Ascending aorta (tissue), 2 donors: ENCODE results near the gene APP. TPM values are rescaled to one million over a fixed set of nuclear protein-coding genes. Genes with fewer than 3 reads are reported as not detected.
A peak's percentile ranks its signal among the peaks of the same experiment; 100 is the strongest.

Experiments used
- DNase-seq, 2 donors: peaks; one replicate each; pipeline ENCODE4 v3.0.0-alpha.2; 2019; ENCODE audit warnings: low spot score in 2 of 2
- H3K27ac ChIP-seq, 2 donors: fragments of 200-600 bp; sonication (generic); one replicate each; pipeline ENCODE4 v1.5.1; 2016 to 2017; ENCODE audit warnings: mild to moderate bottlenecking in 1 of 2
- H3K27me3 ChIP-seq: fragments of 200-600 bp; sonication (generic); one replicate; pipeline ENCODE4 v1.5.1; 2017
- H3K36me3 ChIP-seq, 2 donors: fragments of 200-600 bp; sonication (generic); one replicate each; pipeline ENCODE4 v1.5.1; 2016
- H3K4me1 ChIP-seq, 2 donors: fragments of 200-600 bp; sonication (generic); one replicate each; pipeline ENCODE4 v1.5.1; 2016 to 2017; ENCODE audit warnings: mild to moderate bottlenecking in 1 of 2
- H3K4me3 ChIP-seq, 2 donors: fragments of 200-600 bp; sonication (generic); one replicate each; pipeline ENCODE4 v1.5.1; 2016 to 2017; ENCODE audit warnings: mild to moderate bottlenecking in 1 of 2
- H3K9me3 ChIP-seq, 2 donors: fragments of 200-600 bp; sonication (generic); one replicate each; pipeline ENCODE4 v1.5.1; 2016
- CTCF ChIP-seq, 3 experiments: fragments of 200-600 bp in 2 of 3; fragments of 450-650 bp in 1 of 3; sonication (generic) in 2 of 3; IDR thresholded peaks; one replicate each; pipeline ENCODE4 v1.5.1; 2016 to 2019; ENCODE audit warnings: antibody characterized with exemption in 3 of 3, mild to moderate bottlenecking in 1 of 3, moderate library complexity in 1 of 3
- intact Hi-C: fragments of 100-400 bp; cut with DNase I; formaldehyde crosslinking; loops from one replicate; pipeline ENCODE4 v1.15.1; 2023
- total RNA-seq: library from RNA; depleted of rRNA; stranded (reverse); fragments of >200 nt; gene quantifications from one replicate; pipeline ENCODE4 v1.1.0, GENCODE V29; 2016

Gene APP
- total RNA-seq, 1 donor from 2014 or later, result 350 TPM

- Histone ChIP-seq H3K36me3 (peaks cover 3% of the 10 kb centered on the region in 2 donors), H3K4me1 (peaks cover 0 to 13% of the 10 kb centered on the region in 2 donors), H3K27me3 (no peaks in the 10 kb centered on the region), H3K9me3 (no peaks in the 10 kb centered on the region), H3K27ac (no peak overlapping the region), H3K4me3 (no peak overlapping the region)
- no peak for DNase-seq
- intact Hi-C loops, result no loop called here
- no peak for TF ChIP-seq CTCF (IDR thresholded peaks at IDR 0.05)
These were observed 228.4 kb downstream of the APP start for GRCh38 chr21:25942135-25942534.

GRCh38 chr21:25939396-25939761 is 231.2 kb downstream of the APP start:
- intact Hi-C loops, result loop anchor here (10.0 kb wide), 1 partner anchor 845 kb away; no protein-coding TSS in a partner anchor
- TF ChIP-seq CTCF (IDR thresholded peaks at IDR 0.05), result no peak
- H3K9me3 ChIP-seq, result no peaks in the 10 kb centered on the region
- no peak overlapping the region for H3K4me3 ChIP-seq
- H3K27me3 ChIP-seq, result no peaks in the 10 kb centered on the region
- H3K27ac ChIP-seq, result no peak overlapping the region
- no peak for DNase-seq
- peaks cover 4 to 25% of the 10 kb centered on the region in 2 donors for H3K4me1 ChIP-seq
- no peaks in the 10 kb centered on the region for H3K36me3 ChIP-seq

GRCh38 chr21:25938658-25939395 is 231.7 kb downstream of the APP start:
- no peak for TF ChIP-seq CTCF (IDR thresholded peaks at IDR 0.05)
- no peak for DNase-seq
- intact Hi-C loops, result loop anchor here (10.0 kb wide), 1 partner anchor 846 kb away; no protein-coding TSS in a partner anchor
- no peaks in the 10 kb centered on the region for H3K36me3 ChIP-seq
- no peak overlapping the region for H3K4me3 ChIP-seq
- H3K27ac ChIP-seq, result no peak overlapping the region
- no peaks in the 10 kb centered on the region for H3K9me3 ChIP-seq
- H3K4me1 ChIP-seq, result peaks cover 4 to 28% of the 10 kb centered on the region in 2 donors
- H3K27me3 ChIP-seq, result no peaks in the 10 kb centered on the region

- no peak for DNase-seq
- intact Hi-C loops, result loop anchor here (2.0 to 10.0 kb wide), 2 partner anchors 24 to 848 kb away; no protein-coding TSS in a partner anchor
- TF ChIP-seq CTCF (IDR thresholded peaks at IDR 0.05), result no peak
- Histone ChIP-seq H3K27me3 (no peaks in the 10 kb centered on the region), H3K4me1 (peaks cover 4 to 28% of the 10 kb centered on the region in 2 donors), H3K36me3 (no peaks in the 10 kb centered on the region), H3K27ac (peak overlapping the region; percentile 34 to 39), H3K9me3 (no peaks in the 10 kb centered on the region), H3K4me3 (no peak overlapping the region)
These were observed 233.8 kb downstream of the APP start for GRCh38 chr21:25936776-25937175.

GRCh38 chr21:25934771-25935224 is 235.8 kb downstream of the APP start:
- H3K9me3 ChIP-seq, result no peaks in the 10 kb centered on the region
- peaks cover 4 to 44% of the 10 kb centered on the region in 2 donors for H3K4me1 ChIP-seq
- H3K27ac ChIP-seq, result peak overlapping the region; percentile 67 to 86
- no peak for TF ChIP-seq CTCF (IDR thresholded peaks at IDR 0.05)
- no peaks in the 10 kb centered on the region for H3K27me3 ChIP-seq
- H3K36me3 ChIP-seq, result no peaks in the 10 kb centered on the region
- intact Hi-C loops, result loop anchor here (10.0 kb wide), 1 partner anchor 850 kb away; no protein-coding TSS in a partner anchor
- DNase-seq, result peak; percentile 69 to 94
- no peak overlapping the region for H3K4me3 ChIP-seq
